ENCODE data around the gene CREBBP.

CREBBP gene

DNA sequence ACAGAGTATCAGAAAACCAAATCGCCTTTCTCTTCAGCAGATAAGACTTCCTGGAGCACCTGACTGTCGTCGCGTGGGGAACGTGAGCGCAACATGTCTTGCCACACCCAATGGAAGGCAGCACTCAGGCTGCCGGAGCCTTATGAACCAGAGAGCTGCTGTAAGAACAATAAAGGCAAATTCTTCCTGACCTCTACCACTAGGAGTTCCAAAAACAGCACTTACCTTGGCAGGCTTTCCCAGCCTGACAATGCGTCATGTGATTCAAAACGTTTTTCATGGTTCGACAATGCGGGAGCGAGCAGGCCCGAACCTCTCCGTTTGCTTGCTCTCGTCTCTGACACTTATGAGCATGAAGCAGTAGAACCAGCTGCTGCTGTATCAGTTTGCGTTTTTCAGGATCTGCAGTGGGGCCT is 87.3 kb downstream of the CREBBP start:
- no peaks in the 10 kb centered on the region for H3K27me3 ChIP-seq (replicated peaks; ENCODE audit: control insufficient read depth, insufficient read depth, low read length)
- peaks cover 21% of the 10 kb centered on the region for H3K36me3 ChIP-seq (ENCODE audit: control insufficient read depth, insufficient read depth, low read length)
- no peak overlapping the region for H3K4me3 ChIP-seq (replicated peaks; ENCODE audit: low read depth, low read length)
- TF ChIP-seq CTCF (IDR thresholded peaks at IDR 0.05; ENCODE audit: insufficient read depth, low read length, poor library complexity, severe bottlenecking) = no peak
- DNase-seq (ENCODE audit: extremely low read depth, insufficient read length) = no peak

DNA sequence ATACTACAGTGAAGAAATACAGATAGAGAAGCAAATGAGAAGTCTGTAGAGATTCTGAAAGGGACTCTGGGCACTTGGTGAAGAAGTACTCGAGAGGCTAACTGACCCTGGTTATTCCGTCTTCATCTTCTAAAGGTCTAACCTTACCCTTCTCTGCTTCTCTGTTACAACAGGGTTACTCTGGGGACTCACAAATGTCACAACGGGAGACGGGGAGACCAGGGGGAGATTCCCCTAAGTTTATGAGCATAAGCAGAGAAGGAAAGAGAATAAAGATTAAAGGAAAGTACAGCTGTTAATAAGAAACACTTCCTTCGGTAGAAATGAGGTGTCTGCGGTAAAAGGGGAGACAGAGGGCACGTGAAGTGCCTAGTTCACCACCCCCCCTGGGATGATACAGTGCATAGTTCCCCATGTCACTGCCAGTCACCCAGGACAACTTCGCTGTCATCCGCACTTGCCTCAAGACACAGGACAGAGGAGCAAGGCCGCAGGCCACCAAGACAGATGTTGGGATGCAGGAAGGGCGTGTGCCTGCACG is 88.0 kb downstream of the CREBBP start:
- no peak for TF ChIP-seq CTCF (IDR thresholded peaks at IDR 0.05; ENCODE audit: insufficient read depth, low read length, poor library complexity, severe bottlenecking)
- no peaks in the 10 kb centered on the region for H3K27me3 ChIP-seq (replicated peaks; ENCODE audit: control insufficient read depth, insufficient read depth, low read length)
- no peak overlapping the region for H3K4me3 ChIP-seq (replicated peaks; ENCODE audit: low read depth, low read length)
- peaks cover 21% of the 10 kb centered on the region for H3K36me3 ChIP-seq (ENCODE audit: control insufficient read depth, insufficient read depth, low read length)
- no peak for DNase-seq (ENCODE audit: extremely low read depth, insufficient read length)

GRCh38 chr16:3791701-3792100 is 88.8 kb downstream of the CREBBP start:
- DNase-seq (ENCODE audit: extremely low read depth, insufficient read length) = no peak
- no peak for TF ChIP-seq CTCF (IDR thresholded peaks at IDR 0.05; ENCODE audit: insufficient read depth, low read length, poor library complexity, severe bottlenecking)
- Histone ChIP-seq H3K27me3 (replicated peaks; ENCODE audit: control insufficient read depth, insufficient read depth, low read length) (no peaks in the 10 kb centered on the region), H3K4me3 (replicated peaks; ENCODE audit: low read depth, low read length) (no peak overlapping the region), H3K36me3 (ENCODE audit: control insufficient read depth, insufficient read depth, low read length) (peaks cover 21% of the 10 kb centered on the region)

GRCh38 chr16:3789375-3790099 is 91.0 kb downstream of the CREBBP start:
- no peaks in the 10 kb centered on the region for H3K27me3 ChIP-seq (replicated peaks; ENCODE audit: control insufficient read depth, insufficient read depth, low read length)
- no peak for TF ChIP-seq CTCF (IDR thresholded peaks at IDR 0.05; ENCODE audit: insufficient read depth, low read length, poor library complexity, severe bottlenecking)
- no peak overlapping the region for H3K4me3 ChIP-seq (replicated peaks; ENCODE audit: low read depth, low read length)
- peaks cover 21% of the 10 kb centered on the region for H3K36me3 ChIP-seq (ENCODE audit: control insufficient read depth, insufficient read depth, low read length)
- peak; percentile 49 for DNase-seq (ENCODE audit: extremely low read depth, insufficient read length)

DNA sequence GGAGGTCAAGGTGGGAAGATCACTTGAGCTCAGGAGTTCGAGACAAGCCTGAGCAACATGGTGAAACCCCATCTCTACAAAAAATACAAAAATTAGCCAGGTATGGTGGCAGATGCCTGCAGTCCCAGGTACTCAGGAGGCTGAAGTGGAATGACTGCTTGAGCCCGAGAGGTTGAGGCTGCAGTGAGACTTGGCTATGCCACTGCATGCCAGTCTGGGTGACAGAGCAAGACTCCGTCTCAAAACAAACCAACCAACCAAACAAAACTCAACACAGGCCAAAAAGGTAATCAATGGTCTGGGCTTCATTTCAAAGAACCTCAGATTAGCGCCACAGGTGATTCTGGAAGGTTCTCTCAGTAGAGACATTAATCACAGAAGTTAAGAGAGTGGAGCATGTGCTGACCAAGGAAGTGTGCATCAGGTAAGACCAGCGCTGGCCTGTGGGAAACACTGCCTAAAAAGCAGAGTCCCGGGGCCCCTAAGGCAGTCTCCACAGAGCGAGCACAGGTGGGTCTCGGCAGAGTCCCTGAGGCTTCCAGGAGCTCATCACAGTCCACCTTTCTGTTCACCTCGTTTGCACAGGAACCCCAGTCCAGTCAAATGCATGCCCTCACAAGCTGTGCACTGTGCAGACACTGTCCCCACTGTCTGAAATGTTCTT is 91.7 kb downstream of the CREBBP start:
- Histone ChIP-seq H3K4me3 (replicated peaks; ENCODE audit: low read depth, low read length) (no peak overlapping the region), H3K36me3 (ENCODE audit: control insufficient read depth, insufficient read depth, low read length) (peaks cover 21% of the 10 kb centered on the region), H3K27me3 (replicated peaks; ENCODE audit: control insufficient read depth, insufficient read depth, low read length) (no peaks in the 10 kb centered on the region)
- TF ChIP-seq CTCF (IDR thresholded peaks at IDR 0.05; ENCODE audit: insufficient read depth, low read length, poor library complexity, severe bottlenecking) = no peak
- no peak for DNase-seq (ENCODE audit: extremely low read depth, insufficient read length)

Data from GM06990 (cell line).